ENCODE data around the gene PSD2.

PSD2 gene

DNA sequence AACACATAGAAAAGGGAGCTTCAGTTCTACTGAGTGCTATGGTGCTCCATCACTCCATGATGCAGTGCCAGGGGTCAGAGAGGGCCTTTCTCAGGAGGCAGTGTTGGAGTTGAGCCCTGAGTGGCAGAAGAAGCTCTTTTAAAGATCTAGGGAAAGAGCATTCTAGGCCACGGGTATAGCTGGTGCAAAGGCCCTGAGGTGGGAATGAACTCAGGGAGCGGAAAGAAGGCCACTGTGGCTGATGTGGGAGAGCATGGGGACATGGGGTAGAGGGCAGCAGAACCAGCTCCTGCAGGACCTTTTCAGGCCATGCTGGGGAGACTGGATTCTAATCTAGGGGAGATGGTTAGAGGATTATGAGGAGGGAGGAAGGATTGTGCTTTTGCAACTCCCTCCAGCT is 9.9 kb downstream of the PSD2 start:
- Histone ChIP-seq H3K4me3 (ENCODE audit: low read length) (no peak overlapping the region), H3K79me2 (ENCODE audit: low read length) (no peaks in the 10 kb centered on the region), H3K9me3 (ENCODE audit: insufficient read depth, low read length) (no peaks in the 10 kb centered on the region), H4K20me1 (ENCODE audit: insufficient read depth, low read length) (no peaks in the 10 kb centered on the region), H3K4me1 (ENCODE audit: low read length) (no peaks in the 10 kb centered on the region), H2AFZ (ENCODE audit: low read depth, low read length) (no peak overlapping the region), H3K9ac (ENCODE audit: low read length) (no peak overlapping the region), H3K4me2 (ENCODE audit: low read length) (no peak overlapping the region), H3K36me3 (replicated peaks; ENCODE audit: low read depth, low read length) (no peaks in the 10 kb centered on the region), H3K27me3 (ENCODE audit: low read depth, low read length) (peaks cover 19% of the 10 kb centered on the region; the same call in 1 of the 2 replicates), H3K27ac (ENCODE audit: low read length) (no peak overlapping the region)
- TF ChIP-seq, protein P1, sequence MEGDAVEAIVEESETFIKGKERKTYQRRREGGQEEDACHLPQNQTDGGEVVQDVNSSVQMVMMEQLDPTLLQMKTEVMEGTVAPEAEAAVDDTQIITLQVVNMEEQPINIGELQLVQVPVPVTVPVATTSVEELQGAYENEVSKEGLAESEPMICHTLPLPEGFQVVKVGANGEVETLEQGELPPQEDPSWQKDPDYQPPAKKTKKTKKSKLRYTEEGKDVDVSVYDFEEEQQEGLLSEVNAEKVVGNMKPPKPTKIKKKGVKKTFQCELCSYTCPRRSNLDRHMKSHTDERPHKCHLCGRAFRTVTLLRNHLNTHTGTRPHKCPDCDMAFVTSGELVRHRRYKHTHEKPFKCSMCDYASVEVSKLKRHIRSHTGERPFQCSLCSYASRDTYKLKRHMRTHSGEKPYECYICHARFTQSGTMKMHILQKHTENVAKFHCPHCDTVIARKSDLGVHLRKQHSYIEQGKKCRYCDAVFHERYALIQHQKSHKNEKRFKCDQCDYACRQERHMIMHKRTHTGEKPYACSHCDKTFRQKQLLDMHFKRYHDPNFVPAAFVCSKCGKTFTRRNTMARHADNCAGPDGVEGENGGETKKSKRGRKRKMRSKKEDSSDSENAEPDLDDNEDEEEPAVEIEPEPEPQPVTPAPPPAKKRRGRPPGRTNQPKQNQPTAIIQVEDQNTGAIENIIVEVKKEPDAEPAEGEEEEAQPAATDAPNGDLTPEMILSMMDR (IDR thresholded peaks at IDR 0.05; ENCODE audit: low read depth, low read length) = no peak
- TF ChIP-seq EZH2phosphoT487 (IDR thresholded peaks at IDR 0.05; ENCODE audit: low read depth) = no peak

DNA sequence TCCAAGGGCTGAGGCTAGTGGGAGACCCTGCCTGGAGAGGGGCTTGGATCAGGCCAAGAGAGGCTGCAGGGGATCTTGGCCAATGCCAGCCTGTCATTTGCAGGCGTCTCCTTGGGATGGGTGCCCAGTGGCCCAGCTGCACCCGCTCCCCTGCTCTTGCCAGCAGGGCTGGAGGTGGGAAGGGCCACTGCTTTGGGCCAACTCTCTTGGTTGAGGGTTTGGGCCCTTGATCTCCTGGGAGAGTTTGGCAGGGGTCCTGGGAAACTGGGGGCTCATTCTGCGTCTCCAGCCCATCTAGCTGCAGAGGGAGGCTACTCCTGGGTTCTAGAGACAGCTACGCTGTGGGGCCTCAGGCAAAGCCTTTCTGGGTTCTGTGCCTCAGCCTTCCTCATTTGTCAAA is 10.5 kb downstream of the PSD2 start:
- H3K79me2 ChIP-seq (ENCODE audit: low read length) = no peaks in the 10 kb centered on the region
- H2AFZ ChIP-seq (ENCODE audit: low read depth, low read length) = no peak overlapping the region
- peaks cover 18% of the 10 kb centered on the region; the same call in 1 of the 2 replicates for H3K27me3 ChIP-seq (ENCODE audit: low read depth, low read length)
- TF ChIP-seq EZH2phosphoT487 (IDR thresholded peaks at IDR 0.05; ENCODE audit: low read depth) = no peak
- TF ChIP-seq, protein P1 (IDR thresholded peaks at IDR 0.05; ENCODE audit: low read depth, low read length) = no peak
- no peaks in the 10 kb centered on the region for H3K4me1 ChIP-seq (ENCODE audit: low read length)
- H3K27ac ChIP-seq (ENCODE audit: low read length) = no peak overlapping the region
- H3K4me2 ChIP-seq (ENCODE audit: low read length) = no peak overlapping the region
- no peak overlapping the region for H3K4me3 ChIP-seq (ENCODE audit: low read length)
- no peak overlapping the region for H3K9ac ChIP-seq (ENCODE audit: low read length)
- H3K9me3 ChIP-seq (ENCODE audit: insufficient read depth, low read length) = no peaks in the 10 kb centered on the region
- H4K20me1 ChIP-seq (ENCODE audit: insufficient read depth, low read length) = no peaks in the 10 kb centered on the region
- H3K36me3 ChIP-seq (replicated peaks; ENCODE audit: low read depth, low read length) = no peaks in the 10 kb centered on the region

DNA sequence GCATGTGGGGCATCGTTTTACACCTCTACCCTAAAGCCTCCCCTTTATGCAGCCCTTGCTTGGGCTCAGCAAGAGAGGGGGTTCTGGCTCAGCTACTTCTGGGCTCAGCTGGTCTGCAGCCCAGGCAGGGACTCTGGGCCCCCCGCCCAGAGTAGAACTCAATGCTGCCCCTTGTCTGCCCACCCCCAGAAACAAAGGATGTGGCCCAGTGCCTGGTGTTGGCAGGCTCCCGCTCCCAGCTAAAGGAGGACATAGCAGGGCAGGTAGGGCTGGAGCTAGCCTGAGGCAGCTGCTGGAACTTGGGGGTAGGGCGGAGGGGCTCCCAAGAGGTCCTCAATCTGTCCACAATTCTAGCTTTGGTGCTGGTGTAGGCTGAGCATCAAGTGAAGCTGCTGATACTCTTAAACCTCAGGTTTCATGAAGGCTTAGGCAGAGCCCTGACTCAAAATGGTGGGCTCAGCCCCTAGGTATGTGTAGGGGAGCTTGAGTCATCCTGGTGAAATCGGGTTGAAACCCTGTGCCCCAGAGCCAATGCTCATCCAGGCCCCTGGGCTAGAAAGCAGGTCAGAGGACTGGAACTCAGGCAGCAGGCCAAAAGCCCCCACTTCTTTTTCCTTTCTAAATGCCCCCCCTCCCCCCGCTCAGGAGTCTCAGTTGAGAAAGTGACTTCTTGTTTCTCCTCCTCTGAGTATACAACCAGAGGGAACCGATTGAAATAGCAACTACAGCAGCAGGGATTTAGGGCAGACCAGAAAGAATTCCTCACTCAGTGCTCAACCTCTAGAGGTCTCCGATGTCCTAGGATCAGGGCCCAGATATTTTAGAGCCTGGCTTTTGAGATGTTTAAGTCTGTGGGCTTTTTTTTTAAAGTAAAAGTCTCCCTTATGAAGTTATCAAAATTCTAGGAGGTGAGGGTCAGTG is 11.4 kb downstream of the PSD2 start:
- no peaks in the 10 kb centered on the region for H3K79me2 ChIP-seq (ENCODE audit: low read length)
- H3K9ac ChIP-seq (ENCODE audit: low read length) = no peak overlapping the region
- H3K9me3 ChIP-seq (ENCODE audit: insufficient read depth, low read length) = no peaks in the 10 kb centered on the region
- H3K27ac ChIP-seq (ENCODE audit: low read length) = no peak overlapping the region
- H2AFZ ChIP-seq (ENCODE audit: low read depth, low read length) = no peak overlapping the region
- no peaks in the 10 kb centered on the region for H4K20me1 ChIP-seq (ENCODE audit: insufficient read depth, low read length)
- no peaks in the 10 kb centered on the region for H3K4me1 ChIP-seq (ENCODE audit: low read length)
- H3K27me3 ChIP-seq (ENCODE audit: low read depth, low read length) = peaks cover 10% of the 10 kb centered on the region; the same call in 1 of the 2 replicates
- H3K4me2 ChIP-seq (ENCODE audit: low read length) = no peak overlapping the region
- H3K36me3 ChIP-seq (replicated peaks; ENCODE audit: low read depth, low read length) = no peaks in the 10 kb centered on the region
- H3K4me3 ChIP-seq (ENCODE audit: low read length) = no peak overlapping the region
- no peak for TF ChIP-seq EZH2phosphoT487 (IDR thresholded peaks at IDR 0.05; ENCODE audit: low read depth)
- TF ChIP-seq, protein P1 (IDR thresholded peaks at IDR 0.05; ENCODE audit: low read depth, low read length) = no peak

DNA sequence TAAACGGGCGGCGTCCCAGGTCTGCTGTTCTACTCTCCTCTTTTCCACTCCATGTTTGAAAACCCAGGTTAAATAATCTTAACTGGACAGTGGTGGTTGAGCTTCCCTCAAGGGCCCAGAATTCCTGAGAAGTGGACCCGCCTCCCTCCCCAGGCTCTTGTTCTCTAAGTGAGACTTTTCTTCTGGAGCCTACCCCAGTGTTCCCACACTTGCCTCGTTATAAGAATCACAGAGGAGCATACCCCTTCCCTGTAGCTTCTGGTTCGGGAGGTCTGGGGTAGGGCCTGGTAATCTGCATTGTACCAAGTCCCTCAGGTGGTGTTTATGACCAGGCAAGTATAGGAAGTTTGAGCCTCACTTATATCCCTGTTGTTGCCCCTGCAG is 12.0 kb downstream of the PSD2 start:
- H3K4me1 ChIP-seq (ENCODE audit: low read length) = no peaks in the 10 kb centered on the region
- H3K4me2 ChIP-seq (ENCODE audit: low read length) = no peak overlapping the region
- H3K9me3 ChIP-seq (ENCODE audit: insufficient read depth, low read length) = no peaks in the 10 kb centered on the region
- TF ChIP-seq EZH2phosphoT487 (IDR thresholded peaks at IDR 0.05; ENCODE audit: low read depth) = no peak
- TF ChIP-seq, protein P1 (IDR thresholded peaks at IDR 0.05; ENCODE audit: low read depth, low read length) = no peak
- no peaks in the 10 kb centered on the region for H3K79me2 ChIP-seq (ENCODE audit: low read length)
- H3K9ac ChIP-seq (ENCODE audit: low read length) = no peak overlapping the region
- H2AFZ ChIP-seq (ENCODE audit: low read depth, low read length) = no peak overlapping the region
- no peaks in the 10 kb centered on the region for H3K36me3 ChIP-seq (replicated peaks; ENCODE audit: low read depth, low read length)
- H3K27ac ChIP-seq (ENCODE audit: low read length) = no peak overlapping the region
- H3K27me3 ChIP-seq (ENCODE audit: low read depth, low read length) = peaks cover 3% of the 10 kb centered on the region; the same call in 1 of the 2 replicates
- no peaks in the 10 kb centered on the region for H4K20me1 ChIP-seq (ENCODE audit: insufficient read depth, low read length)
- no peak overlapping the region for H3K4me3 ChIP-seq (ENCODE audit: low read length)

All from OCI-LY3 (cell line).